Measurements from ENCODE around the gene SLCO4A1.

SLCO4A1 gene

DNA sequence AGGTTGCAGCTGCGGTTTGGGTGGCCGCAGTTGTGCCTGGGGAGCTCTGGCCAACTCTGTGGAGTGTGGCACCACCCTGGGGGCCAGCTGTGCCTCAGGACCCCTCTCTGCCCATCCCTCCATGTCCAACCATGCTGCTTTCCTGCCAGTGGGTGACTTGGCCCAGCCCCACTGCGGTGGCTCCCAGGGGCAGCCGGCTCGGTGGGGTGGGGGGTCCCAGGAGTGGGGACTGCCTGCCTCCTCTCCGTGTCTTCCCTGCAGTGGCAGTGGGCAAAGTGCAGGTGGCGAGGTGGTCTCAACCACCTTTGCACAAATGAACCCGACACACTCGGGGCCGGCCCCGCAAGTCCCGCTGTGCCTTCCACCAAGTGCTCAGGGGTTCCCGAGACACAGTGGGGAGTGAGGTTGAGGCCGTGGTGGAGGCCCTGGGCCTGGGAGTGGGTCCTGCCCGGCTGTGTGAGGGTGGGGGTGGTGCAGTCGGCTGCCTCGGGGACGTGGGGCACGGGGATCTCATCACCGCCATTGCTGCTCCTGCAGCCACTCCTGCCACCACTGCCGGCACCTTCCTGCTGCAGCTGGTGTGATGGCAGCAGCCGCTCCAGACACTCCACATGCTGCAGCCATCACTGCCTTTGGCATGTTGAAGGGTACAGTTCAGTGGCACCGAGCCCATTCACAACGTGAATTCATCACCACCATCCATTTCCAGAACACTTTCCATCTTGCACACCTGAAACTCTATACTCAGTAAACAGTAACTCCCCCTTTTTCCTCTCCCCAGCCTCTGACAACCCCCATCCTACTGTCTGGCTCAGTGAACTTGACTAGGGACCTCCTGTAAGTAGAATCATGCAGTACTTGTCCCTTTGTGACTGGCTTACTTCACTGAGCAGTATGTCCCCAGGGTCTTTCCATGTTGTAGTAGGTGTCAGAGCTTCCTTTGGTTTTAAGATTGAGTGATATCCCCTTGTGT lies 10.7 kb upstream of the SLCO4A1 start:
- no peak overlapping the region for H2BK12ac ChIP-seq (ENCODE audit: low read length in 2 of 2)
- H2BK5ac ChIP-seq (ENCODE audit: low read depth, low read length, poor library complexity, severe bottlenecking) = no peak overlapping the region
- H3K4me3 ChIP-seq (ENCODE audit: insufficient read depth in 1 of 2, low read depth in 1 of 2, low read length in 2 of 2) = no peak overlapping the region
- no peak overlapping the region for H4K8ac ChIP-seq (ENCODE audit: low read length)
- H3K23ac ChIP-seq (ENCODE audit: low read length in 2 of 2) = no peak overlapping the region
- H3K36me3 ChIP-seq (ENCODE audit: control insufficient read depth in 1 of 2, insufficient read depth in 2 of 2, low read depth in 1 of 2, low read length in 2 of 2) = no peaks in the 10 kb centered on the region
- no peak overlapping the region for H3K27ac ChIP-seq (ENCODE audit: low read length, poor library complexity, severe bottlenecking)
- 88% methylated on average over 24 of the region's 24 CpGs for WGBS
- no peaks in the 10 kb centered on the region for H3K9me3 ChIP-seq (ENCODE audit: control insufficient read depth, low read length)
- no peak for DNase-seq
- H3K18ac ChIP-seq (ENCODE audit: low read depth in 1 of 2, low read length in 2 of 2) = no peak overlapping the region
- no peak overlapping the region for H3K4me2 ChIP-seq (ENCODE audit: low read length, poor library complexity, severe bottlenecking)
- no peak overlapping the region for H3K14ac ChIP-seq (ENCODE audit: low read length in 2 of 2)
- peaks cover 0 to 41% of the 10 kb centered on the region in 2 experiments for H3K27me3 ChIP-seq (ENCODE audit: control insufficient read depth in 1 of 2, insufficient read depth in 1 of 2, low read length in 2 of 2)
- no peak overlapping the region for H2BK15ac ChIP-seq (ENCODE audit: low read depth, poor library complexity, severe bottlenecking)
- peak overlapping the region; percentile 35 for H2AK5ac ChIP-seq (ENCODE audit: low read length, severe bottlenecking)
- no peak overlapping the region for H3K9ac ChIP-seq (ENCODE audit: low read length)
- no peak overlapping the region for H4K91ac ChIP-seq (ENCODE audit: low read length)
- no peak overlapping the region for H2BK120ac ChIP-seq (ENCODE audit: low read depth, low read length)
- H2AFZ ChIP-seq (ENCODE audit: low read depth, low read length) = no peak overlapping the region
- H3K4me1 ChIP-seq (ENCODE audit: control insufficient read depth, insufficient read depth, low read depth, low read length) = peaks cover 45% of the 10 kb centered on the region
- no peak overlapping the region for H3K4ac ChIP-seq (ENCODE audit: low read depth in 1 of 2, low read length in 2 of 2)
- no peaks in the 10 kb centered on the region for H3K79me1 ChIP-seq (replicated peaks; ENCODE audit: low read length, poor library complexity, severe bottlenecking)

- no peak for DNase-seq
- H2BK120ac ChIP-seq (ENCODE audit: low read depth, low read length) = no peak overlapping the region
- H2BK5ac ChIP-seq (ENCODE audit: low read depth, low read length, poor library complexity, severe bottlenecking) = no peak overlapping the region
- H3K14ac ChIP-seq (ENCODE audit: low read length in 2 of 2) = no peak overlapping the region
- no peak overlapping the region for H3K4me3 ChIP-seq (ENCODE audit: insufficient read depth in 1 of 2, low read depth in 1 of 2, low read length in 2 of 2)
- no peak overlapping the region for H2BK15ac ChIP-seq (ENCODE audit: low read depth, poor library complexity, severe bottlenecking)
- no peak overlapping the region for H3K9ac ChIP-seq (ENCODE audit: low read length)
- no peak overlapping the region for H2AK5ac ChIP-seq (ENCODE audit: low read length, severe bottlenecking)
- 79% methylated on average over 7 of the region's 7 CpGs for WGBS
- H3K9me3 ChIP-seq (ENCODE audit: control insufficient read depth, low read length) = no peaks in the 10 kb centered on the region
- no peak overlapping the region for H3K4ac ChIP-seq (ENCODE audit: low read depth in 1 of 2, low read length in 2 of 2)
- peaks cover 0 to 52% of the 10 kb centered on the region in 2 experiments for H3K27me3 ChIP-seq (ENCODE audit: control insufficient read depth in 1 of 2, insufficient read depth in 1 of 2, low read length in 2 of 2)
- no peak overlapping the region for H4K8ac ChIP-seq (ENCODE audit: low read length)
- H3K4me2 ChIP-seq (ENCODE audit: low read length, poor library complexity, severe bottlenecking) = no peak overlapping the region
- H3K23ac ChIP-seq (ENCODE audit: low read length in 2 of 2) = no peak overlapping the region
- H3K27ac ChIP-seq (ENCODE audit: low read length, poor library complexity, severe bottlenecking) = no peak overlapping the region
- no peaks in the 10 kb centered on the region for H3K79me1 ChIP-seq (replicated peaks; ENCODE audit: low read length, poor library complexity, severe bottlenecking)
- H2BK12ac ChIP-seq (ENCODE audit: low read length in 2 of 2) = no peak overlapping the region
- no peaks in the 10 kb centered on the region for H3K36me3 ChIP-seq (ENCODE audit: control insufficient read depth in 1 of 2, insufficient read depth in 2 of 2, low read depth in 1 of 2, low read length in 2 of 2)
- H4K91ac ChIP-seq (ENCODE audit: low read length) = no peak overlapping the region
- peaks cover 45% of the 10 kb centered on the region for H3K4me1 ChIP-seq (ENCODE audit: control insufficient read depth, insufficient read depth, low read depth, low read length)
- no peak overlapping the region for H2AFZ ChIP-seq (ENCODE audit: low read depth, low read length)
- H3K18ac ChIP-seq (ENCODE audit: low read depth in 1 of 2, low read length in 2 of 2) = no peak overlapping the region
Measured at GRCh38 chr20:62632575-62633090, 9.7 kb upstream of the SLCO4A1 start.

DNA sequence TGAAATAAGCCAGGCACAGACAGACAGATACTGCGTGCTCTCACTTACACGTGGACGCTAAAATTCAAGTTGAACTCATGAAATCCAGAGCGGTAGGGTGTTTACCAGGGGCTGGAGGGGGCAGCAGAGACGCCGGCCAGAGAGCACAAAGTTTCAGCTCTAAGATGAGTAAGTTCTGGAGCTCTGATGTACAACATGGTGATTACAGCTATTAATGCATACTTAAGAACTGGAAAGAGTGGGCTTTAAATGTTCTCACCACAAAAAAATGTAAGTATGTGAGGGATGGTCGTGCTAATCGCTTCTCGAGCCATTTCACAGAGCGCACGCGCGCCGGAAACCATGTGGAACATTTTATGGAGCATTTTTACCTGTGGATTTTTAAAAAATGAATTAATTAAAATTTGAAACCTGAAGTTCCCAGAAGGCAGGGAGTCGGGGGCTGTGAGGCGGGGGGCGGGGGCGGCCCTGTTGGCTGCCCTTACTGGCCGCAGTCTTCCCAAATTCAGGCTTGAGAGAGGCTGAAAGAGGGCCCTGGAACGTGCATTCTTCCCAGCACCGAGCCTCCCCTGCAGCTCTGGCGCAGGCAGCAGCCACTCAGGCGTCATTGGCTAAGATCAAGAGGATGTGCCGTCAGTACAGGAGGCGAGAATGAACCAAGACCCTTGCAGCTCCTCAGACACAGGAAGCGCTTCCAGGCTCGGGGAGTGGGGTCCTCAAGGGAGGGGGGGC lies 8.5 kb upstream of the SLCO4A1 start:
- Histone ChIP-seq H3K4me1 (ENCODE audit: control insufficient read depth, insufficient read depth, low read depth, low read length) (peaks cover 39% of the 10 kb centered on the region), H2BK12ac (ENCODE audit: low read length in 2 of 2) (no peak overlapping the region), H3K23ac (ENCODE audit: low read length in 2 of 2) (no peak overlapping the region), H2BK15ac (ENCODE audit: low read depth, poor library complexity, severe bottlenecking) (no peak overlapping the region), H3K9ac (ENCODE audit: low read length) (no peak overlapping the region), H3K4ac (ENCODE audit: low read depth in 1 of 2, low read length in 2 of 2) (no peak overlapping the region), H3K36me3 (ENCODE audit: control insufficient read depth in 1 of 2, insufficient read depth in 2 of 2, low read depth in 1 of 2, low read length in 2 of 2) (no peaks in the 10 kb centered on the region), H2AK5ac (ENCODE audit: low read length, severe bottlenecking) (no peak overlapping the region), H3K4me2 (ENCODE audit: low read length, poor library complexity, severe bottlenecking) (no peak overlapping the region), H3K18ac (ENCODE audit: low read depth in 1 of 2, low read length in 2 of 2) (peak overlapping the region in 1 of 2 experiments; percentile 22), H4K91ac (ENCODE audit: low read length) (no peak overlapping the region), H3K27me3 (ENCODE audit: control insufficient read depth in 1 of 2, insufficient read depth in 1 of 2, low read length in 2 of 2) (peaks cover 0 to 63% of the 10 kb centered on the region in 2 experiments), H3K9me3 (ENCODE audit: control insufficient read depth, low read length) (no peaks in the 10 kb centered on the region), H3K14ac (ENCODE audit: low read length in 2 of 2) (no peak overlapping the region), H3K27ac (ENCODE audit: low read length, poor library complexity, severe bottlenecking) (no peak overlapping the region), H2BK120ac (ENCODE audit: low read depth, low read length) (no peak overlapping the region), H4K8ac (ENCODE audit: low read length) (no peak overlapping the region), H3K4me3 (ENCODE audit: insufficient read depth in 1 of 2, low read depth in 1 of 2, low read length in 2 of 2) (no peak overlapping the region), H2AFZ (ENCODE audit: low read depth, low read length) (no peak overlapping the region), H2BK5ac (ENCODE audit: low read depth, low read length, poor library complexity, severe bottlenecking) (no peak overlapping the region), H3K79me1 (replicated peaks; ENCODE audit: low read length, poor library complexity, severe bottlenecking) (no peaks in the 10 kb centered on the region)
- no peak for DNase-seq
- WGBS = 70% methylated on average over 27 of the region's 27 CpGs

All from mesenchymal stem cell (in vitro differentiated cells and primary cell).